Measurements from ENCODE around the gene SSNA1. TPM values are rescaled to one million over a fixed set of nuclear protein-coding genes. Genes with fewer than 3 reads are reported as not detected.
A peak's percentile ranks its signal among the peaks of the same experiment; 100 is the strongest.

The SSNA1 gene
- polyA plus RNA-seq, 4 donors: 68.9 to 146 (median 103) TPM

- Histone ChIP-seq H3K36me3 (ENCODE audit: control insufficient read depth in 3 of 3, insufficient read depth in 2 of 3, low read depth in 1 of 3, low read length in 3 of 3) (no peaks in the 10 kb centered on the region), H3K9me3 (ENCODE audit: control insufficient read depth in 2 of 2, insufficient read depth in 1 of 2, low read depth in 1 of 2, low read length in 1 of 2) (no peaks in the 10 kb centered on the region), H3K27ac (ENCODE audit: low read depth in 1 of 3, low read length in 2 of 3) (no peak overlapping the region), H3K4me3 (ENCODE audit: low read depth in 1 of 3, low read length in 3 of 3) (no peak overlapping the region), H3K4me1 (ENCODE audit: control insufficient read depth in 3 of 3, insufficient read depth in 2 of 3, low read depth in 1 of 3, low read length in 2 of 3) (peaks cover 0 to 6% (median under 1%) of the 10 kb centered on the region in 3 donors), H3K27me3 (ENCODE audit: control insufficient read depth in 3 of 3, insufficient read depth in 3 of 3, low read length in 3 of 3) (peaks cover 6 to 88% (median 26%) of the 10 kb centered on the region in 3 donors)
- no peak for DNase-seq
- 78 to 87% (median 86%) methylated on average over 33 to 34 of the region's 34 CpGs for WGBS, 3 donors
- no peak for FAIRE-seq
Measured at GRCh38 chr9:137164370-137165249, 23.9 kb upstream of the SSNA1 start.

- peaks cover 6 to 86% (median 28%) of the 10 kb centered on the region in 3 donors for H3K27me3 ChIP-seq (ENCODE audit: control insufficient read depth in 3 of 3, insufficient read depth in 3 of 3, low read length in 3 of 3)
Measured at GRCh38 chr9:137165250-137165836, 23.1 kb upstream of the SSNA1 start.

GRCh38 chr9:137166380-137167229 lies 21.9 kb upstream of the SSNA1 start:
- no peak overlapping the region for H3K27ac ChIP-seq (ENCODE audit: low read depth in 1 of 3, low read length in 2 of 3)
- WGBS, 3 donors: 59 to 71% (median 68%) methylated on average over 20 to 22 of the region's 22 CpGs
- H3K9me3 ChIP-seq (ENCODE audit: control insufficient read depth in 2 of 2, insufficient read depth in 1 of 2, low read depth in 1 of 2, low read length in 1 of 2): no peaks in the 10 kb centered on the region
- H3K4me1 ChIP-seq (ENCODE audit: control insufficient read depth in 3 of 3, insufficient read depth in 2 of 3, low read depth in 1 of 3, low read length in 2 of 3): peaks cover 0 to 8% (median 5%) of the 10 kb centered on the region in 3 donors
- FAIRE-seq: no peak
- DNase-seq: no peak
- no peak overlapping the region for H3K4me3 ChIP-seq (ENCODE audit: low read depth in 1 of 3, low read length in 3 of 3)
- H3K27me3 ChIP-seq (ENCODE audit: control insufficient read depth in 3 of 3, insufficient read depth in 3 of 3, low read length in 3 of 3): peaks cover 6 to 87% (median 31%) of the 10 kb centered on the region in 3 donors
- H3K36me3 ChIP-seq (ENCODE audit: control insufficient read depth in 3 of 3, insufficient read depth in 2 of 3, low read depth in 1 of 3, low read length in 3 of 3): no peaks in the 10 kb centered on the region

More at GRCh38 chr9:137165250-137165836, 23.1 kb upstream of the SSNA1 start:
- Histone ChIP-seq H3K4me1 (ENCODE audit: control insufficient read depth in 3 of 3, insufficient read depth in 2 of 3, low read depth in 1 of 3, low read length in 2 of 3) (peaks cover 0 to 8% (median 5%) of the 10 kb centered on the region in 3 donors), H3K27ac (ENCODE audit: low read depth in 1 of 3, low read length in 2 of 3) (no peak overlapping the region), H3K4me3 (ENCODE audit: low read depth in 1 of 3, low read length in 3 of 3) (no peak overlapping the region), H3K9me3 (ENCODE audit: control insufficient read depth in 2 of 2, insufficient read depth in 1 of 2, low read depth in 1 of 2, low read length in 1 of 2) (no peaks in the 10 kb centered on the region), H3K36me3 (ENCODE audit: control insufficient read depth in 3 of 3, insufficient read depth in 2 of 3, low read depth in 1 of 3, low read length in 3 of 3) (no peaks in the 10 kb centered on the region)
- 85 to 88% (median 86%) methylated on average over 32 of the region's 32 CpGs for WGBS, 3 donors
- FAIRE-seq (no peak), DNase-seq (no peak)

GRCh38 chr9:137167277-137167746 lies 21.2 kb upstream of the SSNA1 start:
- Histone ChIP-seq H3K9me3 (ENCODE audit: control insufficient read depth in 2 of 2, insufficient read depth in 1 of 2, low read depth in 1 of 2, low read length in 1 of 2) (no peaks in the 10 kb centered on the region), H3K27me3 (ENCODE audit: control insufficient read depth in 3 of 3, insufficient read depth in 3 of 3, low read length in 3 of 3) (peaks cover 6 to 86% (median 28%) of the 10 kb centered on the region in 3 donors), H3K36me3 (ENCODE audit: control insufficient read depth in 3 of 3, insufficient read depth in 2 of 3, low read depth in 1 of 3, low read length in 3 of 3) (no peaks in the 10 kb centered on the region), H3K4me1 (ENCODE audit: control insufficient read depth in 3 of 3, insufficient read depth in 2 of 3, low read depth in 1 of 3, low read length in 2 of 3) (peaks cover 0 to 8% (median 5%) of the 10 kb centered on the region in 3 donors), H3K27ac (ENCODE audit: low read depth in 1 of 3, low read length in 2 of 3) (no peak overlapping the region), H3K4me3 (ENCODE audit: low read depth in 1 of 3, low read length in 3 of 3) (peak overlapping the region in 1 of 3 donors; percentile 48)
- WGBS, 3 donors: 10 to 22% (median 18%) methylated on average over 34 to 44 of the region's 44 CpGs
- DNase-seq (no peak), FAIRE-seq (no peak)

GRCh38 chr9:137167747-137168572 lies 20.5 kb upstream of the SSNA1 start:
- H3K9me3 ChIP-seq (ENCODE audit: control insufficient read depth in 2 of 2, insufficient read depth in 1 of 2, low read depth in 1 of 2, low read length in 1 of 2): no peaks in the 10 kb centered on the region
- peaks cover 0 to 8% (median 5%) of the 10 kb centered on the region in 3 donors for H3K4me1 ChIP-seq (ENCODE audit: control insufficient read depth in 3 of 3, insufficient read depth in 2 of 3, low read depth in 1 of 3, low read length in 2 of 3)
- no peaks in the 10 kb centered on the region for H3K36me3 ChIP-seq (ENCODE audit: control insufficient read depth in 3 of 3, insufficient read depth in 2 of 3, low read depth in 1 of 3, low read length in 3 of 3)
- DNase-seq (peak; percentile 76 to 78), FAIRE-seq (no peak)
- H3K27ac ChIP-seq (ENCODE audit: low read depth in 1 of 3, low read length in 2 of 3): no peak overlapping the region
- H3K4me3 ChIP-seq (ENCODE audit: low read depth in 1 of 3, low read length in 3 of 3): peak overlapping the region in 1 of 3 donors; percentile 48
- peaks cover 6 to 83% (median 24%) of the 10 kb centered on the region in 3 donors for H3K27me3 ChIP-seq (ENCODE audit: control insufficient read depth in 3 of 3, insufficient read depth in 3 of 3, low read length in 3 of 3)
- 2 to 6% (median 4%) methylated on average over 38 to 57 of the region's 57 CpGs for WGBS, 3 donors

- no peaks in the 10 kb centered on the region for H3K9me3 ChIP-seq (ENCODE audit: control insufficient read depth in 2 of 2, insufficient read depth in 1 of 2, low read depth in 1 of 2, low read length in 1 of 2)
- H3K36me3 ChIP-seq (ENCODE audit: control insufficient read depth in 3 of 3, insufficient read depth in 2 of 3, low read depth in 1 of 3, low read length in 3 of 3): no peaks in the 10 kb centered on the region
- no peak overlapping the region for H3K27ac ChIP-seq (ENCODE audit: low read depth in 1 of 3, low read length in 2 of 3)
- no peak for FAIRE-seq
- WGBS, 3 donors: 0 to 2% (median 1%) methylated on average over 11 to 36 of the region's 36 CpGs
- H3K27me3 ChIP-seq (ENCODE audit: control insufficient read depth in 3 of 3, insufficient read depth in 3 of 3, low read length in 3 of 3): peaks cover 6 to 81% (median 24%) of the 10 kb centered on the region in 3 donors
- DNase-seq: peak in 1 of 2 donors; percentile 51
- H3K4me3 ChIP-seq (ENCODE audit: low read depth in 1 of 3, low read length in 3 of 3): peak overlapping the region in 2 of 3 donors; percentile 36 to 48
- peaks cover 0 to 5% (median 3%) of the 10 kb centered on the region in 3 donors for H3K4me1 ChIP-seq (ENCODE audit: control insufficient read depth in 3 of 3, insufficient read depth in 2 of 3, low read depth in 1 of 3, low read length in 2 of 3)
Measured at GRCh38 chr9:137168573-137168903, 19.9 kb upstream of the SSNA1 start.

- H3K36me3 ChIP-seq (ENCODE audit: control insufficient read depth in 3 of 3, insufficient read depth in 2 of 3, low read depth in 1 of 3, low read length in 3 of 3): no peaks in the 10 kb centered on the region
- peaks cover 6 to 79% (median 26%) of the 10 kb centered on the region in 3 donors for H3K27me3 ChIP-seq (ENCODE audit: control insufficient read depth in 3 of 3, insufficient read depth in 3 of 3, low read length in 3 of 3)
- H3K4me3 ChIP-seq (ENCODE audit: low read depth in 1 of 3, low read length in 3 of 3): peak overlapping the region in 2 of 3 donors; percentile 36 to 48
- H3K9me3 ChIP-seq (ENCODE audit: control insufficient read depth in 2 of 2, insufficient read depth in 1 of 2, low read depth in 1 of 2, low read length in 1 of 2): no peaks in the 10 kb centered on the region
- FAIRE-seq (no peak), DNase-seq (peak; percentile 67 to 79)
- peaks cover 0 to 5% (median 2%) of the 10 kb centered on the region in 3 donors for H3K4me1 ChIP-seq (ENCODE audit: control insufficient read depth in 3 of 3, insufficient read depth in 2 of 3, low read depth in 1 of 3, low read length in 2 of 3)
- 0% methylated on average over 47 to 124 of the region's 124 CpGs for WGBS, 3 donors
- H3K27ac ChIP-seq (ENCODE audit: low read depth in 1 of 3, low read length in 2 of 3): peak overlapping the region in 1 of 3 donors; percentile 10
Measured at GRCh38 chr9:137168904-137169856, 19.3 kb upstream of the SSNA1 start.
